HepG2 (cell line): ENCODE measurements around the gene E2F3. TPM values are rescaled to one million over a fixed set of nuclear protein-coding genes. Genes with fewer than 3 reads are reported as not detected.

ENCODE experiments used
- AGO1 ChIP-seq: fragments of 200-400 bp; formaldehyde crosslinking; IDR thresholded peaks from 2 replicates; pipeline ENCODE4 v1.6.1; 2017; ENCODE audit warnings: mild to moderate bottlenecking, low read depth, low read length, moderate library complexity; ENCODE audit not compliant: poor library complexity, severe bottlenecking
- EED ChIP-seq: sonication (generic); formaldehyde crosslinking; IDR thresholded peaks from 2 replicates; pipeline ENCODE4 v1.5.0; 2020; ENCODE audit warnings: mild to moderate bottlenecking, missing genetic modification reagents
- ELF3 ChIP-seq: IDR thresholded peaks from 2 replicates; pipeline ENCODE4 v1.6.1; 2016; ENCODE audit warnings: missing genetic modification reagents, missing compliant biosample characterization
- GATAD2A ChIP-seq: IDR thresholded peaks from 2 replicates; pipeline ENCODE4 v1.6.1; 2016
- HOMEZ ChIP-seq: IDR thresholded peaks from 2 replicates; pipeline ENCODE4 v1.6.1; 2016; ENCODE audit warnings: low read depth
- MBNL3 ChIP-seq: fragments of 250-450 bp; sonication (Bioruptor Pico); conservative IDR thresholded peaks from 2 replicates; pipeline ENCODE4 v1.8.0; 2022; ENCODE audit warnings: mild to moderate bottlenecking, inconsistent platforms
- NCOR1 ChIP-seq: fragments of 200-600 bp; sonication (generic); IDR thresholded peaks from 2 replicates; pipeline ENCODE4 v1.7.0; 2017; ENCODE audit warnings: antibody characterized with exemption, low read length, borderline replicate concordance
- NFIB ChIP-seq: sonication (generic); formaldehyde crosslinking; IDR thresholded peaks from 2 replicates; pipeline ENCODE4 v1.9.0; 2021; ENCODE audit warnings: missing genetic modification reagents, mild to moderate bottlenecking, borderline replicate concordance
- POGZ ChIP-seq: sonication (generic); formaldehyde crosslinking; IDR thresholded peaks from 2 replicates; pipeline ENCODE4 v1.4.0; 2020; ENCODE audit warnings: mild to moderate bottlenecking, missing genetic modification reagents
- SOX13 ChIP-seq, 3 experiments: fragments of 450-650 bp in 1 of 3; sonication (generic) in 1 of 3; formaldehyde crosslinking in 1 of 3; IDR thresholded peaks in 2 of 3; conservative IDR thresholded peaks in 1 of 3; 2 replicates each; pipeline versions ENCODE4 v1.5.0 to v1.6.1; 2016 to 2020; ENCODE audit warnings: antibody characterized with exemption in 1 of 3, mild to moderate bottlenecking in 1 of 3, missing compliant biosample characterization in 1 of 3, missing genetic modification reagents in 1 of 3, moderate library complexity in 1 of 3
- ZBTB44 ChIP-seq: sonication (generic); formaldehyde crosslinking; IDR thresholded peaks from 2 replicates; pipeline ENCODE4 v1.4.0; 2020; ENCODE audit warnings: missing genetic modification reagents
- ZNF207 ChIP-seq: fragments of 450-650 bp; IDR thresholded peaks from 2 replicates; pipeline ENCODE4 v1.6.1; 2016; ENCODE audit warnings: antibody characterized with exemption, borderline replicate concordance
- ZNF446 ChIP-seq: sonication (generic); formaldehyde crosslinking; IDR thresholded peaks from 2 replicates; pipeline ENCODE4 v1.5.0; 2020; ENCODE audit warnings: mild to moderate bottlenecking, missing genetic modification reagents
- ZNF629 ChIP-seq: sonication (generic); formaldehyde crosslinking; conservative IDR thresholded peaks from 2 replicates; pipeline ENCODE4 v1.5.0; 2020; ENCODE audit warnings: missing genetic modification reagents
- polyA plus RNA-seq, 8 experiments: library from polyadenylated mRNA; depleted of rRNA in 3 of 8; stranded (reverse) in 7 of 8; unstranded in 1 of 8; fragments of >200 nt; fragmentation: Illumina TruSeq in 4 of 8; extraction: Trizol in 4 of 8; gene quantifications; 2 replicates each; pipeline versions ENCODE4 v1.2.1 to v1.2.3, GENCODE V29; 2011 to 2016; ENCODE audit warnings: low read depth in 4 of 8, missing spikeins in 1 of 8, mixed read lengths in 1 of 8; ENCODE audit not compliant: insufficient read depth in 1 of 8
- total RNA-seq, 5 experiments: library from RNA; depleted of rRNA; stranded (reverse); fragments of >200 nt; fragmentation: Illumina TruSeq; extraction: Trizol; gene quantifications; 2 replicates each; pipeline ENCODE4 v1.2.3, GENCODE V29; 2016; ENCODE audit warnings: low read depth in 1 of 5

E2F3 gene
- total and polyA plus RNA-seq, 2 of the 13 experiments (the other 11 are each of a cell fraction or from before 2014, with no cell fraction given): 8.5 to 12.7 TPM

- TF ChIP-seq ZNF446: no peak
- TF ChIP-seq NCOR1: 0 out of 2 replicates have a peak, but pooled peaks have one; percentile 20
- peak; percentile 28; the same call in 1 of the 2 replicates for TF ChIP-seq HOMEZ (CRISPR knock-in tag)
- TF ChIP-seq MBNL3 (CRISPR knock-in tag): no peak
- TF ChIP-seq ZBTB44: no peak
- no peak for TF ChIP-seq NFIB
- 0 out of 2 replicates have a peak, but pooled peaks have one; percentile 12 for TF ChIP-seq ELF3 (CRISPR knock-in tag)
- 0 out of 2 replicates have a peak, but pooled peaks have one; percentile 24 for TF ChIP-seq ZNF629 (CRISPR knock-in tag)
- 0 out of 2 replicates have a peak, but pooled peaks have one; percentile 19 for TF ChIP-seq POGZ (CRISPR knock-in tag)
- no peak for TF ChIP-seq EED
- TF ChIP-seq GATAD2A: peak; percentile 38; the same call in 1 of the 2 replicates
- TF ChIP-seq SOX13 (IDR thresholded peaks at IDR 0.05): no peak
- TF ChIP-seq SOX13 (CRISPR knock-in tag; conservative IDR thresholded peaks at IDR 0.05 in 1 of 2, IDR thresholded peaks at IDR 0.05 in 1 of 2): peak in 1 of 2 experiments; percentile 10; a peak in 1 of 4 replicates
- no peak for TF ChIP-seq AGO1
- TF ChIP-seq ZNF207: no peak
These were observed 47.1 kb downstream of the E2F3 start (continued) for GRCh38 chr6:20448828-20449227.
